Endothelial cell of umbilical vein (primary cell): ENCODE results near the gene PUS7L. TPM values are rescaled to one million over a fixed set of nuclear protein-coding genes. Genes with fewer than 3 reads are reported as not detected.

ENCODE experiments used
- BruUV-seq: library from RNA; stranded (reverse); fragments of 400-500 nt; replicated peaks from 2 replicates; lab custom pipeline; 2021; lab: Mats Ljungman, UMichigan
- CTCF ChIA-PET: fragments of 300-600, 350-600 bp; sonication (Branson Sonifier 250); formaldehyde crosslinking; loops from one replicate; lab custom pipeline; 2021; ENCODE audit warnings: antibody characterized with exemption, inconsistent platforms; lab: Charles Lee
- POLR2A ChIA-PET: fragments of 300-600, 350-600 bp; sonication (Branson Sonifier 250); formaldehyde crosslinking; loops from one replicate; lab custom pipeline; 2021; ENCODE audit warnings: antibody characterized with exemption, inconsistent platforms; lab: Charles Lee
- DNase-seq: peaks from one replicate; pipeline ENCODE4 v3.0.0-alpha.2; 2011; ENCODE audit warnings: low read depth, low spot score
- FAIRE-seq: peaks from 2 replicates; lab custom pipeline; 2011; peaks lifted over from hg19 to GRCh38; lab: Jason Lieb, UNC
- H2AFZ ChIP-seq: 2 replicates; pipeline ENCODE4 v1.6.0; 2012; ENCODE audit warnings: low read depth, low read length, control low read depth, inconsistent platforms
- H3K27ac ChIP-seq: 2 replicates; pipeline ENCODE4 v1.5.1; 2011; ENCODE audit warnings: low read depth, mild to moderate bottlenecking, control low read depth, low read length, moderate library complexity; ENCODE audit not compliant: insufficient read depth
- H3K27me3 ChIP-seq, 2 experiments: 2 replicates each; pipeline versions ENCODE4 v1.6.0 to v1.6.1; 2011; ENCODE audit warnings: low read length in 2 of 2, mixed read lengths in 1 of 2; ENCODE audit not compliant: control insufficient read depth in 2 of 2, insufficient read depth in 2 of 2
- H3K36me3 ChIP-seq, 2 experiments: 2 replicates in 1 of 2; 3 replicates in 1 of 2; pipeline ENCODE4 v1.5.1; 2011; ENCODE audit warnings: low read length in 2 of 2, mild to moderate bottlenecking in 1 of 2, moderate library complexity in 1 of 2; ENCODE audit not compliant: control insufficient read depth in 2 of 2, insufficient read depth in 2 of 2; ENCODE audit errors: extremely low read depth in 1 of 2
- H3K4me1 ChIP-seq: 3 replicates; pipeline ENCODE4 v1.5.1; 2011; ENCODE audit warnings: mild to moderate bottlenecking, low read length; ENCODE audit not compliant: control insufficient read depth, insufficient read depth; ENCODE audit errors: extremely low read depth
- H3K4me2 ChIP-seq: 2 replicates; pipeline ENCODE4 v1.6.1; 2011; ENCODE audit warnings: low read length, control low read depth, mixed read lengths; ENCODE audit not compliant: insufficient read depth
- H3K4me3 ChIP-seq, 3 experiments: fragments of 200-600 bp in 1 of 3; sonication (generic), shearing (Covaris generic) in 1 of 3; replicated peaks in 1 of 3; 2 replicates each; pipeline ENCODE4 v1.5.1; 2011 to 2016; ENCODE audit warnings: control low read depth in 3 of 3, low read length in 3 of 3, mild to moderate bottlenecking in 2 of 3, inconsistent platforms in 1 of 3, low read depth in 1 of 3, moderate library complexity in 1 of 3; ENCODE audit not compliant: insufficient read depth in 1 of 3
- H3K79me2 ChIP-seq: 2 replicates; pipeline ENCODE4 v1.6.0; 2012; ENCODE audit warnings: low read length, inconsistent platforms; ENCODE audit not compliant: control insufficient read depth, insufficient read depth
- H3K9ac ChIP-seq: replicated peaks from 2 replicates; pipeline ENCODE3; 2011; ENCODE audit warnings: low read length, control low read depth; ENCODE audit not compliant: insufficient read depth; ENCODE audit errors: extremely low read depth
- H3K9me1 ChIP-seq: replicated peaks from 3 replicates; pipeline ENCODE4 v1.6.0; 2011; ENCODE audit warnings: mild to moderate bottlenecking, low read length; ENCODE audit not compliant: control insufficient read depth, insufficient read depth; ENCODE audit errors: extremely low read depth
- H3K9me3 ChIP-seq: replicated peaks from 2 replicates; pipeline ENCODE4 v1.5.1; 2012; ENCODE audit warnings: low read length, inconsistent platforms; ENCODE audit not compliant: control insufficient read depth, insufficient read depth
- H4K20me1 ChIP-seq: replicated peaks from 2 replicates; pipeline ENCODE3; 2011; ENCODE audit warnings: mild to moderate bottlenecking, low read length; ENCODE audit not compliant: control insufficient read depth, insufficient read depth; ENCODE audit errors: extremely low read depth
- EZH2 ChIP-seq: IDR thresholded peaks from 2 replicates; pipeline ENCODE4 v1.6.1; 2012; ENCODE audit warnings: borderline replicate concordance, low read depth, mild to moderate bottlenecking, moderate library complexity, low read length, inconsistent platforms; ENCODE audit not compliant: severe bottlenecking
- FOS ChIP-seq: IDR thresholded peaks from 2 replicates; pipeline ENCODE4 v1.6.1; 2011; ENCODE audit warnings: mild to moderate bottlenecking, low read length, moderate library complexity, borderline replicate concordance; ENCODE audit not compliant: insufficient read depth
- GATA2 ChIP-seq: IDR thresholded peaks from 2 replicates; pipeline ENCODE4 v1.7.0; 2011; ENCODE audit warnings: low read depth, mild to moderate bottlenecking, moderate library complexity, mixed read lengths, low read length; ENCODE audit not compliant: insufficient read length, insufficient read depth
- JUN ChIP-seq: IDR thresholded peaks from 2 replicates; pipeline ENCODE4 v1.6.1; 2011; ENCODE audit warnings: borderline replicate concordance, low read depth; ENCODE audit not compliant: insufficient read length, insufficient read depth
- MYC ChIP-seq: IDR thresholded peaks from one replicate; pipeline ENCODE4 v1.6.1; 2011; ENCODE audit warnings: mild to moderate bottlenecking, low read depth, low read length
- POLR2A ChIP-seq: IDR thresholded peaks from 2 replicates; pipeline ENCODE4 v1.6.1; 2012; ENCODE audit warnings: low read depth, mild to moderate bottlenecking, control low read depth, low read length
- dilution Hi-C: fragments of 300-500 bp; cut with MboI; formaldehyde crosslinking; loops from one replicate; pipeline ENCODE4 v1.15.0; 2019; ENCODE audit warnings: low sequenced_read_pairs; ENCODE audit not compliant: extremely low pct_ligation_motif_present
- intact Hi-C: fragments of 100-400 bp; cut with micrococcal nuclease; formaldehyde crosslinking; loops from one replicate; pipeline ENCODE4 v1.10.0; 2022
- polyA plus RNA-seq, 4 experiments: library from polyadenylated mRNA; depleted of rRNA in 3 of 4; stranded (reverse) in 3 of 4; unstranded in 1 of 4; fragments of >200 nt; gene quantifications; 2 replicates each; pipeline versions ENCODE4 v1.2.1 to v1.2.3, GENCODE V29; 2011 to 2012; ENCODE audit warnings: missing spikeins in 1 of 4
- total RNA-seq: library from RNA; stranded (reverse); gene quantifications from 2 replicates; pipeline ENCODE4 v1.2.3, GENCODE V29; 2021
- TF ChIP-seq, protein P1 (sequence below), 2 donors: IDR thresholded peaks; 1 replicate in 1 of 2; 2 replicates in 1 of 2; pipeline ENCODE4 v1.5.1; 2011; ENCODE audit warnings: low read length in 2 of 2, mild to moderate bottlenecking in 2 of 2, moderate library complexity in 2 of 2, control low read depth in 1 of 2, inconsistent platforms in 1 of 2, low read depth in 1 of 2; ENCODE audit not compliant: insufficient read depth in 1 of 2; ENCODE audit errors: extremely low read depth in 1 of 2

PUS7L gene
- total and polyA plus RNA-seq, 2 donors (not counting 3 experiments of a cell fraction or from before 2014, with no cell fraction given) = 1.8 to 13.1 TPM

DNA sequence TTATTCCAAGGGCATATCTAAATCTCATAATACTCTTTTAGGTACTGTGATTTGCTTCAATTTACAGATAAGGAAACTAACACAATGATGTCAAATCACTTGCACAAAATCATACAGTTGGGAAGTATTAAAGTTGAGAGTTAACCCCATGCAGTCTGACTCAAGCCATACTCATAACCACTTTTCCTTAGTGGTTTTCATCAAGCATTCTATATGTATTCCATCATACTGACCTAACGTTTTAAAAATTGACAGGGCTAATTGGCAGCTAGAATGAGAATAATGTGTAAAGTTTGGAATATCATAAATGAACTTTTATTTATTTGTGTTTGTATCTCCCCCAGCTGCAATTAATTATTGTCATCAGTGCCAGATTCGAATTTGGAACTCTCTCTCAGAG lies 20.9 kb downstream of the PUS7L start:
- dilution Hi-C loops (no loop called here), intact Hi-C loops (no loop called here)
- Histone ChIP-seq H3K79me2 (no peaks in the 10 kb centered on the region), H3K4me2 (no peak overlapping the region), H3K9me1 (no peaks in the 10 kb centered on the region), H3K9ac (no peak overlapping the region), H3K4me1 (no peaks in the 10 kb centered on the region), H2AFZ (no peak overlapping the region), H3K36me3 (peaks cover 0 to 2% of the 10 kb centered on the region in 2 experiments), H3K9me3 (no peaks in the 10 kb centered on the region), H3K4me3 (no peak overlapping the region), H4K20me1 (no peaks in the 10 kb centered on the region), H3K27ac (no peak overlapping the region), H3K27me3 (no peaks in the 10 kb centered on the region)
- BruUV-seq = no TSS peak
- no peak for DNase-seq
- TF ChIP-seq GATA2 = no peak
- TF ChIP-seq FOS = peak; percentile 31
- ChIA-PET CTCF (no interaction called here), POLR2A (no interaction called here)
- FAIRE-seq = no peak

DNA sequence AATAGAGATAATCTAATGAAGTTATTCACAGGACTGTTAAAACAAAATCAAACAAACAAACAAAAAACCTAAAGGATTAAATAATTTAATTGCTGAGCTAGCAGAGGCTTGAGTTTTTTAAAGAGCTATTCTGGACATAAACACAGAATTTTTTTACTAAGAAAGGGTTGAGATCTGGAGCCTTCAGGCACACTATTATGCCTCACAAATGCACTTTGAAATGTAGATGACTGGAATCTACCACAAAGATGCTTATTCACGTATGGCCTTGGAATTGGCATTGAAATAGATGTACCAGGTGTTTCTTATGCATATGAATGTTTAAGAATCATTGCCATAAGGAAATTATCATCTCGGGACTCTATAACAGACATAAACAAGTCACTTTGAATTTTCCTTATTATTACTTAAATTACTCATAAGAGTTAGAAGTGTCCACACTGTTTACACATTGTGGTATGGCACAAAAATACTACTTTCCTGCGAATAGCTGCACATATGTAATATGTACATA lies 21.6 kb downstream of the PUS7L start:
- CTCF ChIA-PET = interaction anchor here (1.1 kb wide), 1 partner anchor 10 kb away, joined by 3 read pairs; no protein-coding TSS in a partner anchor

More for the DNA sequence above, 21.6 kb downstream of the PUS7L start:
- POLR2A ChIA-PET = no interaction called here
- Histone ChIP-seq H3K9ac (no peak overlapping the region), H3K36me3 (peaks cover 0 to 2% of the 10 kb centered on the region in 2 experiments), H3K9me1 (no peaks in the 10 kb centered on the region), H3K27ac (no peak overlapping the region), H3K27me3 (no peaks in the 10 kb centered on the region), H3K4me3 (no peak overlapping the region), H3K9me3 (no peaks in the 10 kb centered on the region), H3K79me2 (no peaks in the 10 kb centered on the region), H4K20me1 (no peaks in the 10 kb centered on the region), H3K4me2 (no peak overlapping the region), H3K4me1 (no peaks in the 10 kb centered on the region), H2AFZ (no peak overlapping the region)
- BruUV-seq = no TSS peak
- intact Hi-C loops (no loop called here), dilution Hi-C loops (no loop called here)
- FAIRE-seq (no peak), DNase-seq (no peak)
- no peak for TF ChIP-seq MYC
- TF ChIP-seq FOS = no peak
- no peak for TF ChIP-seq POLR2A
- TF ChIP-seq JUN = no peak
- TF ChIP-seq EZH2 = no peak
- no peak for TF ChIP-seq GATA2
- TF ChIP-seq, protein P1, sequence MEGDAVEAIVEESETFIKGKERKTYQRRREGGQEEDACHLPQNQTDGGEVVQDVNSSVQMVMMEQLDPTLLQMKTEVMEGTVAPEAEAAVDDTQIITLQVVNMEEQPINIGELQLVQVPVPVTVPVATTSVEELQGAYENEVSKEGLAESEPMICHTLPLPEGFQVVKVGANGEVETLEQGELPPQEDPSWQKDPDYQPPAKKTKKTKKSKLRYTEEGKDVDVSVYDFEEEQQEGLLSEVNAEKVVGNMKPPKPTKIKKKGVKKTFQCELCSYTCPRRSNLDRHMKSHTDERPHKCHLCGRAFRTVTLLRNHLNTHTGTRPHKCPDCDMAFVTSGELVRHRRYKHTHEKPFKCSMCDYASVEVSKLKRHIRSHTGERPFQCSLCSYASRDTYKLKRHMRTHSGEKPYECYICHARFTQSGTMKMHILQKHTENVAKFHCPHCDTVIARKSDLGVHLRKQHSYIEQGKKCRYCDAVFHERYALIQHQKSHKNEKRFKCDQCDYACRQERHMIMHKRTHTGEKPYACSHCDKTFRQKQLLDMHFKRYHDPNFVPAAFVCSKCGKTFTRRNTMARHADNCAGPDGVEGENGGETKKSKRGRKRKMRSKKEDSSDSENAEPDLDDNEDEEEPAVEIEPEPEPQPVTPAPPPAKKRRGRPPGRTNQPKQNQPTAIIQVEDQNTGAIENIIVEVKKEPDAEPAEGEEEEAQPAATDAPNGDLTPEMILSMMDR (IDR thresholded peaks at IDR 0.05; ENCODE audit: extremely low read depth in 1 of 2, insufficient read depth in 1 of 2, low read depth in 1 of 2, low read length in 2 of 2) = no peak
